ENCODE results near the gene SNRNP35.
A peak's percentile ranks its signal among the peaks of the same experiment; 100 is the strongest.

SNRNP35 gene

GRCh38 chr12:123433615-123434014, 24.3 kb upstream of the SNRNP35 start:
- DNase-seq (ENCODE audit: low read depth) = no peak
- no peak for TF ChIP-seq CTCF (IDR thresholded peaks at IDR 0.05; ENCODE audit: low read depth, low read length, missing control alignments)

GRCh38 chr12:123435636-123436016, 22.3 kb upstream of the SNRNP35 start:
- no peak for DNase-seq (ENCODE audit: low read depth)
- peak overlapping the region; percentile 88 for H3K4me3 ChIP-seq (ENCODE audit: low read depth, low read length)
- TF ChIP-seq CTCF (IDR thresholded peaks at IDR 0.05; ENCODE audit: low read depth, low read length, missing control alignments) = no peak

More at GRCh38 chr12:123433615-123434014, 24.3 kb upstream of the SNRNP35 start:
- peak overlapping the region; percentile 49 for H3K4me3 ChIP-seq (ENCODE audit: low read depth, low read length)

- peak; percentile 73 for DNase-seq (ENCODE audit: low read depth)
- TF ChIP-seq CTCF (IDR thresholded peaks at IDR 0.05; ENCODE audit: low read depth, low read length, missing control alignments) = no peak
Observed at GRCh38 chr12:123436017-123436964, 21.6 kb upstream of the SNRNP35 start, which contains the start of gene RILPL2. RILPL2 (minus strand) TSS chr12:123436684; CDS start chr12:123436420, 264 bp downstream.

GRCh38 chr12:123441523-123442164, 16.3 kb upstream of the SNRNP35 start:
- TF ChIP-seq CTCF (IDR thresholded peaks at IDR 0.05; ENCODE audit: low read depth, low read length, missing control alignments) = no peak
- peak; percentile 76 for DNase-seq (ENCODE audit: low read depth)

More at GRCh38 chr12:123436017-123436964, 21.6 kb upstream of the SNRNP35 start, which contains the start of gene RILPL2:
- peak within 1 kb of the TSS; percentile 88 for H3K4me3 ChIP-seq (ENCODE audit: low read depth, low read length)

DNA sequence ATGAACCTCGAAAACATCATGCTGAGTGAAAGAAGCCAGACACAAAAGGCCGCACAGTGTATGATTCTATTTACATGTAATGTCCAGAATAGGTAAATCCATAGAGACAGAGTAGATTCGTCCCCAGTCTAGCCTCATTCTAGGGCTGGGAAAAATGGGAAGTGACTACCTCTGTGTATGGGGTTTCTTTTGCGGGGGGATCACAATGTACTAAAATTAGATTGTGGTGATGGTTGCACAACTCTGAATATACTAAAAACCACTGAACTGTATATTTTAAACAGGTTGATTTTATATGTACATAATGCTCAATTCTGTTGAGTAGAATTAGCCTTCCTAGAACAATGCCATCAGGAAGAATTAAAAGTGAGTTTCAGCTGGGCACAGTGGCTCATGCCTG, 15.2 kb upstream of the SNRNP35 start:
- no peak for DNase-seq (ENCODE audit: low read depth)
- H3K4me3 ChIP-seq (ENCODE audit: low read depth, low read length) = no peak overlapping the region
- TF ChIP-seq CTCF (IDR thresholded peaks at IDR 0.05; ENCODE audit: low read depth, low read length, missing control alignments) = no peak

More at GRCh38 chr12:123441523-123442164, 16.3 kb upstream of the SNRNP35 start:
- no peak overlapping the region; the same call in 1 of the 2 replicates for H3K4me3 ChIP-seq (ENCODE audit: low read depth, low read length)

DNA sequence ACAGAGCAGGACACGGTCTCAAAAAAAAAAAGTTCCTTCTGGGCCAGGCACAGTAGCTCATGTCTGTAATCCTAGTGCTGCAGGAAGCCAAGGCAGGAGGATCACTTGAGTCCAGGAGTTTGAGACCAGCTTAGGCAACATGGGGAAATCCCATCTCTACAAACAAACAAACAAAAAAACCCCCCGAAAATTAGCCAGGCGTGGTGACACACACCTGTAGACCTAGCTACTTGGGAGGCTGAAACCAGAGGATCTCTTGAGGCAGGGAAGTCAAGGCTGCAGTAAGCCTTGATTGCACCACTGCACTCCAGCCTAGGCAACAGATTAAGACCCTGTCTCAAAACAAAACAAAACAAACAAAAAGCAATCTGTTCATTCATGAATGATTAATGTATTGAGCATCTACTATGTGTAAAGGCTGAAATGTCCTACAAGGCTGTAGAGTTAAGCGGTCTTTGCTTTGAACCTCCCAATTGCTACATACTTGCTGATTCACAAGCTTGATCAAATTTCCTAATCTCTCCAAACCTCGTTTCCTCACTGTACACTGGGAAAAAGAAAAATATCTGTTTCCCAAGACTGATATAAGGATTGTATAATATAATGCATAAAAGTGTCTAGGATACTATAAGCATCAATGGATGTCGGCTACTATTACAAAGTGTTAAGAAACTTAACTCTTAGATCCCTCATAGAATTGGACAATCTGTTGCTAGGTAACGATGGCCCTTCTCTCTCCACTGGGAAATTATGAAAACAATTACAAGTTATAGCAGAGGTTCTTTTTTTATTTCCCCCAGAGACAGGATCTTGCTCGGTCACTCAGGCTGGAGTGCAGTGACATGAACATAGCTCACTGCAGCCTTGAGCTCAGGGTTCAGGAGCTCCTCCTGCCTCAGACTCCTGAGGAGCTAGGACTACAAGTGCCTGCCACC, 13.6 kb upstream of the SNRNP35 start:
- no peak overlapping the region for H3K4me3 ChIP-seq (ENCODE audit: low read depth, low read length)
- DNase-seq (ENCODE audit: low read depth) = no peak
- no peak for TF ChIP-seq CTCF (IDR thresholded peaks at IDR 0.05; ENCODE audit: low read depth, low read length, missing control alignments)
